Hepatocyte (in vitro differentiated cells): ENCODE data around the gene BATF2.

Experiments
- EZH2phosphoT487 ChIP-seq: fragments of 200-600 bp; sonication (generic); IDR thresholded peaks from one replicate; pipeline ENCODE4 v1.6.1; 2018; ENCODE audit warnings: antibody characterized with exemption, mild to moderate bottlenecking, low read depth, moderate library complexity; ENCODE audit not compliant: unreplicated experiment, severe bottlenecking
- TF ChIP-seq, protein P1 (sequence below): fragments of 200-600 bp; sonication (generic); IDR thresholded peaks from 2 replicates; pipeline ENCODE4 v1.5.1; 2016; ENCODE audit warnings: antibody characterized with exemption, mild to moderate bottlenecking; ENCODE audit not compliant: poor library complexity

DNA sequence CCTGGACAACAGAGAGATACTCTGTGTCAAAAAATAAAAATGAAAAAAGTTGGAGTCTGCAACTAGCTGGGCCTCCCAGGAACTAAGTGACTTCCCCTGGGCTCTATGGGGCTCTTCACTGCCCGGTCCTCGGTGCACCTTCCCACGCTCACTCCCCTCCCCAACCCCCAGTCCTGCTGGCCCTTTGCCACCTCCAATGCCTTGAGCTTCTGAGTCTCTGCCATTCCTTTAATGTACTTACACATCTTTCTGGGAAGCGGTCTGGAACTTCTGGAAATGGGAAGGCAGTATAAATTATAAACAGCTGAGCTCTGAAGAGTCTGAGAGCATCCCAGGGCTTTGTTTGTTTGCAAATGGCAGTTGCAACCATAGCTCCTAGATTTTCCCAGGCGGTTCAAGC, 5.9 kb upstream of the BATF2 start:
- TF ChIP-seq, protein P1, sequence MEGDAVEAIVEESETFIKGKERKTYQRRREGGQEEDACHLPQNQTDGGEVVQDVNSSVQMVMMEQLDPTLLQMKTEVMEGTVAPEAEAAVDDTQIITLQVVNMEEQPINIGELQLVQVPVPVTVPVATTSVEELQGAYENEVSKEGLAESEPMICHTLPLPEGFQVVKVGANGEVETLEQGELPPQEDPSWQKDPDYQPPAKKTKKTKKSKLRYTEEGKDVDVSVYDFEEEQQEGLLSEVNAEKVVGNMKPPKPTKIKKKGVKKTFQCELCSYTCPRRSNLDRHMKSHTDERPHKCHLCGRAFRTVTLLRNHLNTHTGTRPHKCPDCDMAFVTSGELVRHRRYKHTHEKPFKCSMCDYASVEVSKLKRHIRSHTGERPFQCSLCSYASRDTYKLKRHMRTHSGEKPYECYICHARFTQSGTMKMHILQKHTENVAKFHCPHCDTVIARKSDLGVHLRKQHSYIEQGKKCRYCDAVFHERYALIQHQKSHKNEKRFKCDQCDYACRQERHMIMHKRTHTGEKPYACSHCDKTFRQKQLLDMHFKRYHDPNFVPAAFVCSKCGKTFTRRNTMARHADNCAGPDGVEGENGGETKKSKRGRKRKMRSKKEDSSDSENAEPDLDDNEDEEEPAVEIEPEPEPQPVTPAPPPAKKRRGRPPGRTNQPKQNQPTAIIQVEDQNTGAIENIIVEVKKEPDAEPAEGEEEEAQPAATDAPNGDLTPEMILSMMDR = no peak
- TF ChIP-seq EZH2phosphoT487 = no peak
